ENCODE measurements around the gene ASXL1. TPM values are rescaled to one million over a fixed set of nuclear protein-coding genes. Genes with fewer than 3 reads are reported as not detected.

The ASXL1 gene
- total RNA-seq, 1 experiment from 2014 or later = 52.2 TPM

- no peak for ATAC-seq
- CTCF ChIA-PET = no interaction called here
These were observed 130.1 kb downstream of the ASXL1 start for GRCh38 chr20:32488066-32488838.

More at GRCh38 chr20:32488066-32488838, 130.1 kb downstream of the ASXL1 start:
- Histone ChIP-seq H3K4me2 (ENCODE audit: low read length) (no peak overlapping the region), H3K4me1 (ENCODE audit: control insufficient read depth in 1 of 2, insufficient read depth in 2 of 2, low read length in 2 of 2) (peaks cover 8 to 22% of the 10 kb centered on the region in 2 experiments), H3K27me3 (ENCODE audit: insufficient read depth, low read length) (no peaks in the 10 kb centered on the region), H2AFZ (ENCODE audit: low read depth, low read length, poor library complexity, severe bottlenecking) (no peak overlapping the region), H3K9me2 (ENCODE audit: insufficient read depth) (no peaks in the 10 kb centered on the region), H3K79me2 (ENCODE audit: insufficient read depth, low read length) (no peaks in the 10 kb centered on the region), H4K20me1 (ENCODE audit: insufficient read depth) (no peaks in the 10 kb centered on the region), H3K4me3 (replicated peaks in 1 of 2; ENCODE audit: low read depth in 1 of 2, low read length in 2 of 2) (no peak overlapping the region), H3K9ac (ENCODE audit: low read length) (no peak overlapping the region), H3K27ac (ENCODE audit: low read depth, low read length) (no peak overlapping the region), H3K36me3 (ENCODE audit: control insufficient read depth in 1 of 2, insufficient read depth in 2 of 2, low read length in 2 of 2) (no peaks in the 10 kb centered on the region), H3K9me3 (ENCODE audit: control insufficient read depth in 1 of 2, insufficient read depth in 1 of 2, low read depth in 1 of 2, low read length in 2 of 2) (no peaks in the 10 kb centered on the region)
- no peak for DNase-seq (ENCODE audit: low read depth, low spot score)
- no peak for TF ChIP-seq SRF (IDR thresholded peaks at IDR 0.05; ENCODE audit: low read depth)
- no peak for TF ChIP-seq REST (IDR thresholded peaks at IDR 0.05; ENCODE audit: low read depth)
- no peak for TF ChIP-seq CBX3 (IDR thresholded peaks at IDR 0.05; ENCODE audit: low read depth)
- TF ChIP-seq ATF3 (IDR thresholded peaks at IDR 0.05) = no peak
- ChIA-PET RAD21 (ENCODE audit: low non-redundant PET in 1 of 2, low total read pairs in 2 of 2, uncharacterized antibody in 2 of 2, unreplicated experiment in 2 of 2) (no interaction called here), POLR2A (no interaction called here)
- no TSS peak for BruUV-seq (replicated peaks)
- intact Hi-C loops (cut with micrococcal nuclease) = no loop called here

Other genes starting within 250 kb of the ASXL1 start
- gene TM9SF4, start 248.6 kb upstream of the ASXL1 start, total RNA-seq (2021; ENCODE audit: unreplicated experiment) = 51.2 TPM
- 18.3 TPM for gene PLAGL2, start 150.6 kb upstream of the ASXL1 start, total RNA-seq (2021; ENCODE audit: unreplicated experiment)
- 34.5 TPM for gene POFUT1, start 150.5 kb upstream of the ASXL1 start, total RNA-seq (2021; ENCODE audit: unreplicated experiment)
- gene KIF3B, start 80.7 kb upstream of the ASXL1 start, total RNA-seq (2021; ENCODE audit: unreplicated experiment) = 31.5 TPM
- 5.9 TPM for gene NOL4L, start 227.0 kb downstream of the ASXL1 start, total RNA-seq (2021; ENCODE audit: unreplicated experiment)